ENCODE measurements around the gene NODAL. TPM values are rescaled to one million over a fixed set of nuclear protein-coding genes. Genes with fewer than 3 reads are reported as not detected.

The NODAL gene
- total and polyA plus RNA-seq, 4 donors, result 0.13 TPM; not detected in 3

Other genes with a start within 250 kb of the NODAL start
- 10 to 100 TPM; 66.7 to 79.8 TPM for gene PPA1, start 208.3 kb downstream of the NODAL start, total RNA-seq
- 100 to 1,000 TPM; 100 to 222 TPM for gene PPA1, start 208.3 kb downstream of the NODAL start, polyA plus RNA-seq
- under 1 TPM; 0.03 to 0.06 TPM for gene NPFFR1, start 157.7 kb downstream of the NODAL start, total RNA-seq
- under 1 TPM in 1 of 2 donors, not detected in 1; under 0.01 TPM for gene NPFFR1, start 157.7 kb downstream of the NODAL start, polyA plus RNA-seq
- 1 to 10 TPM; 1.9 to 5.6 TPM for gene LRRC20, start 59.1 kb downstream of the NODAL start, total RNA-seq
- 1 to 10 TPM; 3.8 to 4.0 TPM for gene LRRC20, start 59.1 kb downstream of the NODAL start, polyA plus RNA-seq
- gene EIF4EBP2, start 37.5 kb downstream of the NODAL start, total RNA-seq, result 10 to 100 TPM; 50.4 to 60.5 TPM
- 10 to 100 TPM; 27.6 to 39.2 TPM for gene EIF4EBP2, start 37.5 kb downstream of the NODAL start, polyA plus RNA-seq
- gene PALD1, start 37.1 kb upstream of the NODAL start, total RNA-seq, result 10 to 100 TPM; 10.7 to 11.5 TPM
- 1 to 10 TPM; 3.9 to 5.7 TPM for gene PALD1, start 37.1 kb upstream of the NODAL start, polyA plus RNA-seq
- 1 to 10 TPM; 3.2 to 6.1 TPM for gene PRF1, start 161.1 kb upstream of the NODAL start, total RNA-seq
- gene PRF1, start 161.1 kb upstream of the NODAL start, polyA plus RNA-seq, result 1 to 10 TPM; 1.3 to 6.1 TPM
- 1 to 10 TPM in 1 of 2 donors, under 1 TPM in 1; 0.62 to 2.4 TPM for gene ADAMTS14, start 230.8 kb upstream of the NODAL start, total RNA-seq
- gene ADAMTS14, start 230.8 kb upstream of the NODAL start, polyA plus RNA-seq, result under 1 TPM; 0.08 to 0.13 TPM